Naive B cell (primary cell): ENCODE data around the gene PRSS2. TPM values are rescaled to one million over a fixed set of nuclear protein-coding genes. Genes with fewer than 3 reads are reported as not detected.
A peak's percentile ranks its signal among the peaks of the same experiment; 100 is the strongest.

ENCODE experiments used
- ATAC-seq, 2 donors: fragments of 150-1000 bp; cut with Tn5 transposase; 2 replicates each; pipeline ENCODE4 v1.10.0; 2021; ENCODE audit warnings: low read depth in 2 of 2, mild to moderate bottlenecking in 2 of 2, moderate library complexity in 2 of 2
- DNase-seq: peaks from one replicate; pipeline ENCODE4 v3.0.0; 2022
- H3K27ac Mint-ChIP-seq, 6 donors: one replicate each; pipeline ENCODE4 v1.8.0; 2020 to 2022; ENCODE audit warnings: mild to moderate bottlenecking in 6 of 6, mixed read lengths in 6 of 6, moderate library complexity in 5 of 6, inconsistent platforms in 2 of 6
- H3K27me3 Mint-ChIP-seq, 3 donors: one replicate each; pipeline ENCODE4 v1.8.0; 2021 to 2022; ENCODE audit warnings: mixed read lengths in 3 of 3, mild to moderate bottlenecking in 1 of 3
- H3K36me3 Mint-ChIP-seq, 2 donors: one replicate each; pipeline ENCODE4 v1.8.0; 2020 to 2022; ENCODE audit warnings: mixed read lengths in 2 of 2, inconsistent platforms in 1 of 2, mild to moderate bottlenecking in 1 of 2
- H3K4me1 Mint-ChIP-seq, 3 donors: one replicate each; pipeline ENCODE4 v1.8.0; 2020 to 2022; ENCODE audit warnings: mixed read lengths in 3 of 3, inconsistent platforms in 1 of 3, mild to moderate bottlenecking in 1 of 3, moderate library complexity in 1 of 3
- H3K4me3 Mint-ChIP-seq, 8 donors: one replicate each; pipeline ENCODE4 v1.8.0; 2020 to 2022; ENCODE audit warnings: mild to moderate bottlenecking in 8 of 8, mixed read lengths in 8 of 8, moderate library complexity in 8 of 8, inconsistent platforms in 2 of 8
- H3K9me3 Mint-ChIP-seq, 7 donors: one replicate each; pipeline ENCODE4 v1.8.0; 2020 to 2022; ENCODE audit warnings: mixed read lengths in 7 of 7, mild to moderate bottlenecking in 5 of 7, inconsistent platforms in 2 of 7, moderate library complexity in 1 of 7
- polyA plus RNA-seq, 6 donors: library from polyadenylated mRNA; unstranded; fragments of 300-500 nt; fragmentation: Illumina TruSeq; gene quantifications; one replicate each; pipeline ENCODE4 v1.2.3, GENCODE V29; 2021; ENCODE audit warnings: low read depth in 6 of 6

The PRSS2 gene
- polyA plus RNA-seq, 6 donors from 2014 or later: 0.41 TPM; not detected in 5

GRCh38 chr7:142792129-142792528 lies 21.4 kb downstream of the PRSS2 start:
- no peak for ATAC-seq
- Mint-ChIP-seq H3K27ac (peak overlapping the region in 4 of 6 donors; percentile 18 to 100 (median 57)), H3K36me3 (peaks cover 0 to 14% of the 10 kb centered on the region in 2 donors), H3K9me3 (peaks cover 0 to 1% (median 0%) of the 10 kb centered on the region in 7 donors), H3K4me1 (peaks cover 69 to 84% (median 83%) of the 10 kb centered on the region in 3 donors), H3K27me3 (no peaks in the 10 kb centered on the region), H3K4me3 (peak overlapping the region in 1 of 8 donors; percentile 69)
- no peak for DNase-seq

- no peak for ATAC-seq
- Mint-ChIP-seq H3K27ac (peak overlapping the region in 5 of 6 donors; percentile 26 to 100 (median 88)), H3K36me3 (peaks cover 0 to 18% of the 10 kb centered on the region in 2 donors), H3K4me1 (peaks cover 69 to 82% (median 80%) of the 10 kb centered on the region in 3 donors), H3K9me3 (peaks cover 0 to 1% (median 0%) of the 10 kb centered on the region in 7 donors), H3K4me3 (peak overlapping the region in 5 of 8 donors; percentile 5 to 69 (median 25)), H3K27me3 (no peaks in the 10 kb centered on the region)
- DNase-seq: no peak
Observed at GRCh38 chr7:142792593-142792992, 21.8 kb downstream of the PRSS2 start.

- Mint-ChIP-seq H3K27me3 (no peaks in the 10 kb centered on the region), H3K4me1 (peaks cover 71 to 82% (median 80%) of the 10 kb centered on the region in 3 donors), H3K27ac (peak overlapping the region in 5 of 6 donors; percentile 28 to 100 (median 90)), H3K4me3 (peak overlapping the region in 2 of 8 donors; percentile 5 to 30), H3K9me3 (peaks cover 0 to 3% (median 0%) of the 10 kb centered on the region in 7 donors), H3K36me3 (peaks cover 0 to 22% of the 10 kb centered on the region in 2 donors)
- no peak for ATAC-seq
- DNase-seq: no peak
Observed at GRCh38 chr7:142793156-142793555, 22.4 kb downstream of the PRSS2 start.

- peaks cover 13 to 26% of the 10 kb centered on the region in 2 donors for H3K36me3 Mint-ChIP-seq
- peak overlapping the region; percentile 97 to 100 (median 98) for H3K27ac Mint-ChIP-seq
Observed at GRCh38 chr7:142795339-142795863, 24.6 kb downstream of the PRSS2 start.

GRCh38 chr7:142796001-142796500 lies 25.3 kb downstream of the PRSS2 start:
- Mint-ChIP-seq H3K9me3 (peaks cover 0 to 3% (median 0%) of the 10 kb centered on the region in 7 donors), H3K27ac (peak overlapping the region; percentile 97 to 100 (median 98)), H3K4me1 (peaks cover 76 to 83% (median 83%) of the 10 kb centered on the region in 3 donors), H3K36me3 (peaks cover 18 to 31% of the 10 kb centered on the region in 2 donors), H3K27me3 (no peaks in the 10 kb centered on the region), H3K4me3 (peak overlapping the region; percentile 96 to 100 (median 98))
- DNase-seq: no peak
- no peak for ATAC-seq

More at GRCh38 chr7:142795339-142795863, 24.6 kb downstream of the PRSS2 start:
- Mint-ChIP-seq H3K9me3 (peaks cover 0 to 3% (median 0%) of the 10 kb centered on the region in 7 donors), H3K4me1 (peaks cover 76 to 83% (median 82%) of the 10 kb centered on the region in 3 donors), H3K4me3 (peak overlapping the region; percentile 96 to 100 (median 98)), H3K27me3 (no peaks in the 10 kb centered on the region)
- peak; percentile 26 to 41 for ATAC-seq
- peak; percentile 53 for DNase-seq

GRCh38 chr7:142796501-142797390 lies 26.0 kb downstream of the PRSS2 start:
- Mint-ChIP-seq H3K27ac (peak overlapping the region; percentile 97 to 100 (median 98)), H3K27me3 (no peaks in the 10 kb centered on the region), H3K9me3 (peaks cover 0 to 3% (median 0%) of the 10 kb centered on the region in 7 donors), H3K36me3 (peaks cover 20 to 35% of the 10 kb centered on the region in 2 donors), H3K4me1 (peaks cover 75 to 86% (median 84%) of the 10 kb centered on the region in 3 donors), H3K4me3 (peak overlapping the region; percentile 96 to 100 (median 98))
- peak; percentile 36 for DNase-seq
- peak; percentile 46 to 60 for ATAC-seq

GRCh38 chr7:142797391-142798377 lies 26.9 kb downstream of the PRSS2 start:
- Mint-ChIP-seq H3K9me3 (peaks cover 0 to 3% (median 0%) of the 10 kb centered on the region in 7 donors), H3K4me3 (peak overlapping the region; percentile 96 to 100 (median 98)), H3K27ac (peak overlapping the region; percentile 97 to 100 (median 98)), H3K4me1 (peaks cover 77 to 88% (median 88%) of the 10 kb centered on the region in 3 donors), H3K27me3 (no peaks in the 10 kb centered on the region), H3K36me3 (peaks cover 28 to 44% of the 10 kb centered on the region in 2 donors)
- DNase-seq (no peak), ATAC-seq (peak; percentile 42 to 51)

GRCh38 chr7:142798451-142799436 lies 28.0 kb downstream of the PRSS2 start:
- H3K4me1 Mint-ChIP-seq: peaks cover 77 to 87% (median 86%) of the 10 kb centered on the region in 3 donors
- peak; percentile 13 to 28 for ATAC-seq
- peak overlapping the region; percentile 97 to 100 (median 98) for H3K27ac Mint-ChIP-seq
- H3K27me3 Mint-ChIP-seq: no peaks in the 10 kb centered on the region
- peaks cover 0 to 3% (median 0%) of the 10 kb centered on the region in 7 donors for H3K9me3 Mint-ChIP-seq
- peaks cover 38 to 54% of the 10 kb centered on the region in 2 donors for H3K36me3 Mint-ChIP-seq
- DNase-seq: no peak
- peak overlapping the region; percentile 96 to 100 (median 98) for H3K4me3 Mint-ChIP-seq

- DNase-seq: no peak
- Mint-ChIP-seq H3K27ac (peak overlapping the region; percentile 97 to 100 (median 98)), H3K4me1 (peaks cover 76 to 87% (median 86%) of the 10 kb centered on the region in 3 donors), H3K27me3 (no peaks in the 10 kb centered on the region), H3K36me3 (peaks cover 42 to 61% of the 10 kb centered on the region in 2 donors), H3K9me3 (peaks cover 0 to 5% (median 0%) of the 10 kb centered on the region in 7 donors), H3K4me3 (peak overlapping the region; percentile 96 to 100 (median 98))
- no peak for ATAC-seq
Observed at GRCh38 chr7:142799437-142799835, 28.7 kb downstream of the PRSS2 start.

- Mint-ChIP-seq H3K9me3 (peaks cover 0 to 5% (median 0%) of the 10 kb centered on the region in 7 donors), H3K27ac (peak overlapping the region; percentile 88 to 100 (median 98)), H3K27me3 (no peaks in the 10 kb centered on the region), H3K4me3 (peak overlapping the region in 7 of 8 donors; percentile 23 to 100 (median 98)), H3K36me3 (peaks cover 42 to 66% of the 10 kb centered on the region in 2 donors), H3K4me1 (peaks cover 76 to 87% (median 86%) of the 10 kb centered on the region in 3 donors)
- ATAC-seq: no peak
- DNase-seq: no peak
Observed at GRCh38 chr7:142800088-142800487, 29.3 kb downstream of the PRSS2 start.

- no peak for DNase-seq
- ATAC-seq: no peak
- H3K36me3 Mint-ChIP-seq: peaks cover 42 to 66% of the 10 kb centered on the region in 2 donors
Observed at GRCh38 chr7:142800699-142801260, 30.0 kb downstream of the PRSS2 start.

More at GRCh38 chr7:142800699-142801260, 30.0 kb downstream of the PRSS2 start:
- Mint-ChIP-seq H3K27me3 (no peaks in the 10 kb centered on the region), H3K27ac (peak overlapping the region; percentile 93 to 100 (median 98)), H3K4me3 (peak overlapping the region in 7 of 8 donors; percentile 2 to 99 (median 77)), H3K4me1 (peaks cover 77 to 87% (median 86%) of the 10 kb centered on the region in 3 donors), H3K9me3 (peaks cover 0 to 5% (median 0%) of the 10 kb centered on the region in 7 donors)
